Hair follicular keratinocyte (primary cell): ENCODE data around the gene CDKL1. TPM values are rescaled to one million over a fixed set of nuclear protein-coding genes. Genes with fewer than 3 reads are reported as not detected.

Experiments used
- total RNA-seq: library from RNA; depleted of rRNA; stranded (reverse); fragments of >200 nt; gene quantifications from 2 replicates; pipeline ENCODE4 v1.2.3, GENCODE V29; 2015

Gene CDKL1
- total RNA-seq = 1.2 and 4.0 TPM in 2 replicates

DNA sequence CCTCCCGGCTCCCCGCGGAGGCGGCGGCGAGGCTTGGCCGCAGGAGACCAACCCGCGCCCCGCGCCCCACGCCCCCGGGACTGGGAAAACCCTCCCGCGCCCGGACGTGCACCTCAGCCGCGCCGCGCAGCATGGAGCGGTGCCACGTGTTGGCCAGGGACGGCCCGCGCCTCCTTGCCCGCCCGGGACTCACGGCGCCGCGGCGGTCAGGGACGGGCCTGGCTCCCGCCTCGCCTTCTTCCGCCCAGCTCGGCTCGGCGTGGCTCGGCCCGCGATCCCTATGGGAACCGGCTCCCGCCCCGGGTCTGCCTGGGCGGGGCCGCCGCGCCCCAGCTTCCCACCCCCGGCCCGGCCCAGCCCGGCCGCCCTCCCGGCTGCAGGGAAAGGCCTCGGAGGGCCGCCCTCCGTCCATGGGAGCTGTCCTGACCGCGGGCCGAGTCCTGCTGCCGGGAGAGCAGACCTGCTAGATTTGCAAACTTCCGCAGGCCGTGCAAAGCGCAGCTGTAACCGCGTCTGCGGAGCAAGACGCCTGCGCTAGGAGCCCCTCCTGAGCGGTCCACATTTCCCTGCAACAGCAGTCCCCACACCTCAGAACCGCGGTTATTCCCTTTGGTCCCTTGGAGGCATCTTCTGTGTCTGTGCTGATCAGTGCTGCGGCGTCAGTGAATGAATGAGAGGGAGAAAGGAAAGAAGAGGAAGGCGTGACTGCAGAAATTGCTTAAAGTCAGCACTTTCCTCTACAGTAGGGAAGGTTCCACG is at the start of gene CDKL1:
Gene CDKL1, minus strand, starts transcription at position 251 of the 759 bp plus-strand sequence. CDS start 1,013 bp downstream, outside the sequence.

DNA sequence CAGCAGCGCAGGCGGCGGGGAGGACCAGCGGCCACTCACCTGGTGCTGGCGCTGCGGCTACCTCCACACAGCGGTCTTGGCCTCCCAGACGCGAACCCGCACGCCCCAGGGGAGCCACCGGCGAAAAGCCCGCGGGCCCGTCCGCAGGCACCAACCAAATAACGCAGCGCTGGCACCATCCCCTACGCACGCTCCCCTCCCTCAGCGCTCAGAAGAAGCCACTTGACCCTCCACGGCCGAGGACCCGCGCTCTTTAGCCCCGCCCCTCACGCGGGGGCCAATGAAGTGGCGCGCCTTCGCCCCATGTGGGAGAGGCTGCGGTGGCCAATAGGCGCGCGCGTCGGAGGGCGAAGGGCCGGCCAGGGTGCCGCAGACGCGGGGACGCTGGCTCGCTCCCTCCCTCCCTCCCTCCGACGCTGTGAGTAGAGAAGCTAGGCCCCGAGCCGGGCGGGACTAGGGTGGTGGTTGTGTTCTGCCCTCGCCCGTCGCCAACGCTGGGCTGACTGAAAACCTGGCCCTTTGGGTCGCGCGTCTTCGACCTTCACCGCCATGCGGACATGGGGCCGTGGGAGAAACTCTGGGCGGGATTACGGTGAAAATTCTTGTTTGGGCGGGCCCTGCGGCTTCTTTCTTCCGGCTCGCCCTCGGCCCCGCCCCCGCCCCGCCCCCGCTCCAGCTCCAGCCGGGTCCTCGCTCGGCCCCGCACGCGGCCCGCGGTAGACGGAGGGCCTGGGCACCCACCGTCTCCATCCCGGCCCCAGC is 84.5 kb downstream of the CDKL1 start, which contains the start of the genes DMAC2L and L2HGDH:
Gene DMAC2L, plus strand, starts transcription at position 353 of the 762 bp plus-strand sequence. CDS start 9,164 bp downstream, outside the sequence.
Gene L2HGDH, minus strand, starts transcription at position 258 of the 762 bp plus-strand sequence. Its CDS starts 79 bp downstream, at position 179.

Other genes with a start within 250 kb of the CDKL1 start
- 11.5 and 16.9 TPM in 2 replicates for gene SOS2, start 165.3 kb downstream of the CDKL1 start, total RNA-seq
- 2.9 and 8.4 TPM in 2 replicates for gene L2HGDH, start 84.7 kb downstream of the CDKL1 start, total RNA-seq
- gene DMAC2L, start 84.6 kb downstream of the CDKL1 start, total RNA-seq = 10.1 and 10.7 TPM in 2 replicates
- 38.1 and 64.1 TPM in 2 replicates for gene MAP4K5, start 135.7 kb upstream of the CDKL1 start, total RNA-seq
- 2.6 and 15.1 TPM in 2 replicates for gene ATL1, start 163.3 kb upstream of the CDKL1 start, total RNA-seq